K562 (cell line): ENCODE measurements around the gene TPK1. TPM values are rescaled to one million over a fixed set of nuclear protein-coding genes. Genes with fewer than 3 reads are reported as not detected.

Experiments
- ATAC-seq: fragments of 200-7000 bp; cut with Tn5 transposase; 3 replicates; pipeline ENCODE4 v1.9.1; 2020; ENCODE audit warnings: moderate library complexity
- BruUV-seq: library from RNA; stranded (reverse); fragments of 400-500 nt; replicated peaks from 2 replicates; lab custom pipeline; 2021; lab: Mats Ljungman, UMichigan
- CTCF ChIA-PET: fragments of 300-600 bp; formaldehyde crosslinking; extraction: SDS; loops from one replicate; lab custom pipeline; 2021; ENCODE audit warnings: low intra/inter-chr PET ratio; lab: Yijun Ruan, JAX
- POLR2A ChIA-PET: fragments of 300-600, 350-650 bp; sonication (Branson Sonifier 250); formaldehyde crosslinking; extraction: SDS; loops from one replicate; lab custom pipeline; 2021; ENCODE audit warnings: antibody characterized with exemption, inconsistent platforms; lab: Yijun Ruan, JAX
- DNase-seq, 4 experiments: peaks; one replicate each; pipeline versions ENCODE4 v3.0.0 to v3.0.0-alpha.2; 2011 to 2018; ENCODE audit warnings: low spot score in 3 of 4, mixed read lengths in 3 of 4; ENCODE audit errors: extremely low read depth in 1 of 4
- FAIRE-seq: peaks from 2 replicates; lab custom pipeline; 2011; peaks lifted over from hg19 to GRCh38; lab: Jason Lieb, UNC
- H2AFZ ChIP-seq: 2 replicates; pipeline ENCODE4 v1.6.0; 2011; ENCODE audit warnings: low read depth, low read length, control low read depth, inconsistent platforms
- H3K27ac ChIP-seq: fragments of 200-600 bp; 3 replicates; pipeline ENCODE4 v1.8.0; 2011; ENCODE audit warnings: low read depth, mild to moderate bottlenecking, control low read depth, inconsistent platforms, low read length, moderate library complexity, mixed read lengths; ENCODE audit errors: extremely low read depth
- H3K27me3 ChIP-seq, 2 experiments: fragments of 300-600 bp in 1 of 2; 2 replicates in 1 of 2; 3 replicates in 1 of 2; pipeline versions ENCODE4 v1.6.0 to v1.8.0; 2011; ENCODE audit warnings: inconsistent platforms in 2 of 2, low read length in 2 of 2, mild to moderate bottlenecking in 1 of 2, mixed read lengths in 1 of 2, moderate library complexity in 1 of 2; ENCODE audit not compliant: control insufficient read depth in 2 of 2, insufficient read depth in 2 of 2
- H3K36me3 ChIP-seq: fragments of 300-600 bp; 3 replicates; pipeline ENCODE4 v1.8.0; 2011; ENCODE audit warnings: mild to moderate bottlenecking, low read length, inconsistent platforms; ENCODE audit not compliant: control insufficient read depth, insufficient read depth
- H3K4me1 ChIP-seq, 2 experiments: fragments of 200-600 bp in 1 of 2; replicated peaks in 1 of 2; 2 replicates in 1 of 2; 3 replicates in 1 of 2; pipeline versions ENCODE4 v1.5.1 to v1.8.0; 2011; ENCODE audit warnings: inconsistent platforms in 2 of 2, low read length in 2 of 2, mild to moderate bottlenecking in 1 of 2, mixed read lengths in 1 of 2, moderate library complexity in 1 of 2; ENCODE audit not compliant: control insufficient read depth in 2 of 2, insufficient read depth in 2 of 2
- H3K4me2 ChIP-seq: 2 replicates; pipeline ENCODE4 v1.6.1; 2011; ENCODE audit warnings: low read length, control low read depth, inconsistent platforms, mixed read lengths; ENCODE audit not compliant: insufficient read depth
- H3K4me3 ChIP-seq: fragments of 200-600 bp; sonication (generic), shearing (Covaris generic); 2 replicates; pipeline ENCODE4 v1.5.1; 2016; ENCODE audit warnings: control low read depth, inconsistent platforms
- H3K79me2 ChIP-seq: fragments of 200-600 bp; 3 replicates; pipeline ENCODE4 v1.8.0; 2011; ENCODE audit warnings: low read length, inconsistent platforms; ENCODE audit not compliant: control insufficient read depth, insufficient read depth
- H3K9ac ChIP-seq, 2 experiments: 2 replicates each; pipeline versions ENCODE4 v1.6.0 to v1.6.1; 2011; ENCODE audit warnings: low read depth in 2 of 2, low read length in 2 of 2, control low read depth in 1 of 2, inconsistent platforms in 1 of 2, mild to moderate bottlenecking in 1 of 2, mixed read lengths in 1 of 2; ENCODE audit not compliant: insufficient read depth in 1 of 2
- H3K9me1 ChIP-seq: one replicate; pipeline ENCODE4 v1.6.0; 2011; ENCODE audit warnings: inconsistent platforms, mild to moderate bottlenecking, low read length, moderate library complexity; ENCODE audit not compliant: control insufficient read depth, insufficient read depth
- H3K9me3 ChIP-seq: replicated peaks from 2 replicates; pipeline ENCODE4 v1.5.1; 2011; ENCODE audit warnings: low read depth, low read length, inconsistent platforms; ENCODE audit not compliant: control insufficient read depth, insufficient read depth
- H4K20me1 ChIP-seq: replicated peaks from 2 replicates; pipeline ENCODE4 v1.6.1; 2011; ENCODE audit warnings: low read length, inconsistent platforms, mixed read lengths; ENCODE audit not compliant: control insufficient read depth, insufficient read depth
- DIDO1 ChIP-seq: fragments of 450-650 bp; IDR thresholded peaks from 2 replicates; pipeline ENCODE4 v1.6.1; 2016; ENCODE audit warnings: low read depth, missing biosample characterization, missing genetic modification characterization
- FUS ChIP-seq: fragments of 200-400 bp; formaldehyde crosslinking; optimal IDR thresholded peaks from 2 replicates; pipeline ENCODE3; 2017; ENCODE audit warnings: low read depth, low read length
- HDAC6 ChIP-seq: IDR thresholded peaks from 2 replicates; pipeline ENCODE4 v1.6.1; 2012; ENCODE audit warnings: low read depth, mild to moderate bottlenecking, control low read depth, inconsistent platforms, low read length, moderate library complexity
- ILF3 ChIP-seq: fragments of 450-650 bp; IDR thresholded peaks from 2 replicates; pipeline ENCODE4 v1.6.1; 2018; ENCODE audit warnings: antibody characterized with exemption, mild to moderate bottlenecking, moderate library complexity, borderline replicate concordance
- KLF10 ChIP-seq: fragments of 250-450 bp; sonication (Bioruptor Pico); IDR thresholded peaks from 2 replicates; pipeline ENCODE4 v1.6.1; 2021; ENCODE audit warnings: matching md5 sums
- NCOR1 ChIP-seq: fragments of 450-650 bp; IDR thresholded peaks from 2 replicates; pipeline ENCODE4 v1.6.1; 2016; ENCODE audit warnings: mild to moderate bottlenecking, moderate library complexity
- NFE2 ChIP-seq: IDR thresholded peaks from 2 replicates; pipeline ENCODE4 v1.6.1; 2014; ENCODE audit warnings: antibody characterized with exemption, low read depth
- POLR2B ChIP-seq: fragments of 450-650 bp; IDR thresholded peaks from 2 replicates; pipeline ENCODE4 v1.6.1; 2018; ENCODE audit warnings: low read depth; ENCODE audit not compliant: partially characterized antibody
- RAD21 ChIP-seq, 2 experiments: fragments of 250-450 bp in 1 of 2; fragments of 450-650 bp in 1 of 2; sonication (Bioruptor Pico) in 1 of 2; formaldehyde crosslinking in 1 of 2; IDR thresholded peaks in 1 of 2; conservative IDR thresholded peaks in 1 of 2; 2 replicates each; pipeline versions ENCODE4 v1.4.0 to v1.8.0; 2020 to 2022; ENCODE audit warnings: mild to moderate bottlenecking in 2 of 2, moderate library complexity in 1 of 2
- RB1 ChIP-seq: fragments of 450-650 bp; IDR thresholded peaks from 2 replicates; pipeline ENCODE4 v1.6.1; 2017; ENCODE audit warnings: low read depth, mild to moderate bottlenecking
- RBM39 ChIP-seq: fragments of 200-400 bp; formaldehyde crosslinking; optimal IDR thresholded peaks from 2 replicates; pipeline ENCODE3; 2018; ENCODE audit warnings: low read depth, low read length
- RCOR1 ChIP-seq, 2 experiments: IDR thresholded peaks; 2 replicates each; pipeline ENCODE4 v1.6.1; 2012; ENCODE audit warnings: low read depth in 2 of 2, low read length in 2 of 2, borderline replicate concordance in 1 of 2, improper control_type of control experiment in 1 of 2
- SNRNP70 ChIP-seq: fragments of 200-400 bp; formaldehyde crosslinking; optimal IDR thresholded peaks from 2 replicates; pipeline ENCODE3; 2017; ENCODE audit warnings: low read depth, low read length
- TRIM28 ChIP-seq: fragments of 450-650 bp; IDR thresholded peaks from 2 replicates; pipeline ENCODE4 v1.6.1; 2017
- XRCC5 ChIP-seq: fragments of 200-400 bp; formaldehyde crosslinking; IDR thresholded peaks from 2 replicates; pipeline ENCODE4 v1.6.1; 2017; ENCODE audit warnings: low read depth, mild to moderate bottlenecking, low read length
- ZNF140 ChIP-seq: fragments of 250-450 bp; sonication (Bioruptor Pico); IDR thresholded peaks from 2 replicates; pipeline ENCODE4 v1.8.0; 2021; ENCODE audit warnings: moderate library complexity, mild to moderate bottlenecking, inconsistent platforms
- ZNF143 ChIP-seq: sonication (generic); formaldehyde crosslinking; IDR thresholded peaks from 2 replicates; pipeline ENCODE4 v1.9.0; 2022; ENCODE audit warnings: mild to moderate bottlenecking, missing genetic modification reagents
- WGBS: fragments of 100-300 bp; shearing (Covaris generic); methylation state at CpG from one replicate; pipeline ENCODE4 v1.1.6; 2016; ENCODE audit warnings: low coverage, mixed read lengths; ENCODE audit not compliant: insufficient coverage; ENCODE audit errors: missing lambda C conversion rate; 5-methylcytosine and 5-hydroxymethylcytosine counted together
- in situ Hi-C: fragments of 300-500 bp; cut with MboI; formaldehyde crosslinking; loops from 4 replicates; pipeline ENCODE4 v1.15.0; 2018; ENCODE audit warnings: inconsistent platforms, mixed read lengths
- intact Hi-C: fragments of 100-400 bp; cut with micrococcal nuclease; formaldehyde crosslinking; loops from 2 replicates; pipeline ENCODE4 v1.14.2; 2022
- polyA plus RNA-seq, 8 experiments: library from polyadenylated mRNA; depleted of rRNA in 4 of 8; stranded (reverse) in 5 of 8; unstranded in 3 of 8; fragments of >200 nt; fragmentation: Nextera tagmentation in 2 of 8; fragmentation: Illumina TruSeq in 1 of 8; extraction: Ambion mirVana in 2 of 8; extraction: Trizol in 1 of 8; gene quantifications; 2 replicates each; pipeline versions ENCODE4 v1.2.1 to v1.2.3, GENCODE V29; 2011 to 2014; ENCODE audit warnings: inconsistent platforms in 1 of 8, missing spikeins in 1 of 8
- total RNA-seq, 7 experiments: library from RNA; depleted of rRNA in 6 of 7; stranded (reverse); fragments of >200 nt in 6 of 7; fragmentation: Illumina TruSeq in 2 of 7; extraction: Trizol in 2 of 7; gene quantifications; 2 replicates each; pipeline versions ENCODE4 v1.2.1 to v1.2.3, GENCODE V29; 2011 to 2021; ENCODE audit warnings: low replicate concordance in 1 of 7
- TF ChIP-seq, protein P1 (sequence below): fragments of 450-650 bp; formaldehyde crosslinking; IDR thresholded peaks from 2 replicates; pipeline ENCODE4 v1.4.0; 2022; ENCODE audit warnings: missing genetic modification characterization
- TF ChIP-seq, protein P2 (sequence below), 2 experiments: IDR thresholded peaks in 1 of 2; conservative IDR thresholded peaks in 1 of 2; 2 replicates each; pipeline ENCODE4 v1.6.1; 2016; ENCODE audit warnings: low read depth in 2 of 2, mild to moderate bottlenecking in 1 of 2, missing compliant biosample characterization in 1 of 2, missing genetic modification characterization in 1 of 2, moderate library complexity in 1 of 2

Gene TPK1
- total and polyA plus RNA-seq, 9 of the 15 experiments (the other 6 are each of a cell fraction or from before 2014, with no cell fraction given), result 5.1 to 16.2 (median 9.2) TPM

DNA sequence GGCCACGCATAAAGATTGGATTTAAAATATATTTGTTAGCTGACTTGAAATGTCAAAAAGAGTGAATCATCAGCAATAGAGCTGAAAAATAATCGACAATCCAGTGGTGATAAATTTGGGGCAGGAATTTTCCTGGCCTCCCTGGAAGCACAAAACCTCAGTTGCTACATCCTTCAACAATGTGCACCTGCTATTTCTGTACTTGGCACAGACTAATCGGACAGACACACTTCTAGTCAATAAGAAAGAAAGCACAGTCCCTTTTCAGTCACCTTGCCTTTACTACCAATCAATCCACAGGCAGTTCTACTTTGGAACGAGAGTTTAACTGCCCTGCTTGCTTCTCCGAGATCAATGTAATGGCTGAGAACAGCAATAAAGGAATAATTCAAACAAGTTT, 335.6 kb downstream of the TPK1 start (continued):
- TF ChIP-seq, protein P1, sequence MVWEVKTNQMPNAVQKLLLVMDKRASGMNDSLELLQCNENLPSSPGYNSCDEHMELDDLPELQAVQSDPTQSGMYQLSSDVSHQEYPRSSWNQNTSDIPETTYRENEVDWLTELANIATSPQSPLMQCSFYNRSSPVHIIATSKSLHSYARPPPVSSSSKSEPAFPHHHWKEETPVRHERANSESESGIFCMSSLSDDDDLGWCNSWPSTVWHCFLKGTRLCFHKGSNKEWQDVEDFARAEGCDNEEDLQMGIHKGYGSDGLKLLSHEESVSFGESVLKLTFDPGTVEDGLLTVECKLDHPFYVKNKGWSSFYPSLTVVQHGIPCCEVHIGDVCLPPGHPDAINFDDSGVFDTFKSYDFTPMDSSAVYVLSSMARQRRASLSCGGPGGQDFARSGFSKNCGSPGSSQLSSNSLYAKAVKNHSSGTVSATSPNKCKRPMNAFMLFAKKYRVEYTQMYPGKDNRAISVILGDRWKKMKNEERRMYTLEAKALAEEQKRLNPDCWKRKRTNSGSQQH (CRISPR knock-in tag), result no peak
- no peak for TF ChIP-seq KLF10 (CRISPR knock-in tag)
- no peak for TF ChIP-seq ILF3
- no peak for TF ChIP-seq ZNF143

DNA sequence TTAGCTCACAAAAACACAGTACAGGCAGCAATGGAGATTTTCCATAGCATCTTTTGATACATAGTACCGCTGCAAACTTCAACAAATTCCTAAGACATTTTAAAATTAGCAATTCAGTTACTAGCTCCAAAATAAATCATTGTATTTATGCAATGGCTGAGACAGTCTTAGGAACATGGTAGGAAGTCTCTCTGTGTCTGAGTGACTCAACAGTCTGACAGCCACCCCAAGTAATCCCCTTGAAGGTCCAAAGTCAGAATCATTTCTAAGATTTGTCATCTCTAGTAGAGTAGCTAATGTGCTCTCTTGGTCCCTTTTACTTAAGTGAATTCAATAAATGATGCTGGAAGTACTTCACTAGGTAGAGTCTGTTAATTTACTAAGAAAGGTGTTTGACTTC, 338.6 kb downstream of the TPK1 start:
- in situ Hi-C loops, result no loop called here
- ChIA-PET CTCF (no interaction called here), POLR2A (no interaction called here)
- Histone ChIP-seq H2AFZ (no peak overlapping the region), H3K27ac (no peak overlapping the region), H3K4me1 (no peaks in the 10 kb centered on the region), H4K20me1 (no peaks in the 10 kb centered on the region), H3K9me1 (no peaks in the 10 kb centered on the region), H3K79me2 (no peaks in the 10 kb centered on the region), H3K4me2 (no peak overlapping the region), H3K4me3 (no peak overlapping the region), H3K9me3 (no peaks in the 10 kb centered on the region), H3K36me3 (no peaks in the 10 kb centered on the region), H3K27me3 (no peaks in the 10 kb centered on the region), H3K9ac (no peak overlapping the region)
- WGBS, result 0% methylated on average over 1 of the region's 1 CpG
- FAIRE-seq (no peak), ATAC-seq (no peak), DNase-seq (no peak)
- TF ChIP-seq HDAC6, result no peak
- TF ChIP-seq RB1, result no peak
- TF ChIP-seq NFE2, result no peak
- TF ChIP-seq DIDO1, result no peak
- TF ChIP-seq RAD21 (CRISPR knock-in tag; conservative IDR thresholded peaks at IDR 0.05 in 1 of 2, IDR thresholded peaks at IDR 0.05 in 1 of 2), result no peak
- TF ChIP-seq RBM39, result no peak
- TF ChIP-seq ZNF140 (CRISPR knock-in tag), result no peak
- TF ChIP-seq XRCC5, result no peak
- TF ChIP-seq RCOR1 (IDR thresholded peaks at IDR 0.05; ENCODE audit: borderline replicate concordance in 1 of 2, low read depth in 2 of 2, low read length in 2 of 2), result no peak
- TF ChIP-seq TRIM28, result no peak
- TF ChIP-seq, protein P2, sequence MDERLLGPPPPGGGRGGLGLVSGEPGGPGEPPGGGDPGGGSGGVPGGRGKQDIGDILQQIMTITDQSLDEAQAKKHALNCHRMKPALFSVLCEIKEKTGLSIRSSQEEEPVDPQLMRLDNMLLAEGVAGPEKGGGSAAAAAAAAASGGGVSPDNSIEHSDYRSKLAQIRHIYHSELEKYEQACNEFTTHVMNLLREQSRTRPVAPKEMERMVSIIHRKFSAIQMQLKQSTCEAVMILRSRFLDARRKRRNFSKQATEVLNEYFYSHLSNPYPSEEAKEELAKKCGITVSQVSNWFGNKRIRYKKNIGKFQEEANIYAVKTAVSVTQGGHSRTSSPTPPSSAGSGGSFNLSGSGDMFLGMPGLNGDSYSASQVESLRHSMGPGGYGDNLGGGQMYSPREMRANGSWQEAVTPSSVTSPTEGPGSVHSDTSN (CRISPR knock-in tag; IDR thresholded peaks at IDR 0.05; ENCODE audit: low read depth), result no peak
- TF ChIP-seq, protein P2 (tag; conservative IDR thresholded peaks at IDR 0.05; ENCODE audit: low read depth), result no peak
- no peak for TF ChIP-seq POLR2B
- TF ChIP-seq SNRNP70, result no peak
- no peak for TF ChIP-seq FUS
- no peak for TF ChIP-seq NCOR1
- intact Hi-C loops, result no loop called here
- no TSS peak for BruUV-seq
